Measurements from ENCODE around the gene PLEKHA7.

DNA sequence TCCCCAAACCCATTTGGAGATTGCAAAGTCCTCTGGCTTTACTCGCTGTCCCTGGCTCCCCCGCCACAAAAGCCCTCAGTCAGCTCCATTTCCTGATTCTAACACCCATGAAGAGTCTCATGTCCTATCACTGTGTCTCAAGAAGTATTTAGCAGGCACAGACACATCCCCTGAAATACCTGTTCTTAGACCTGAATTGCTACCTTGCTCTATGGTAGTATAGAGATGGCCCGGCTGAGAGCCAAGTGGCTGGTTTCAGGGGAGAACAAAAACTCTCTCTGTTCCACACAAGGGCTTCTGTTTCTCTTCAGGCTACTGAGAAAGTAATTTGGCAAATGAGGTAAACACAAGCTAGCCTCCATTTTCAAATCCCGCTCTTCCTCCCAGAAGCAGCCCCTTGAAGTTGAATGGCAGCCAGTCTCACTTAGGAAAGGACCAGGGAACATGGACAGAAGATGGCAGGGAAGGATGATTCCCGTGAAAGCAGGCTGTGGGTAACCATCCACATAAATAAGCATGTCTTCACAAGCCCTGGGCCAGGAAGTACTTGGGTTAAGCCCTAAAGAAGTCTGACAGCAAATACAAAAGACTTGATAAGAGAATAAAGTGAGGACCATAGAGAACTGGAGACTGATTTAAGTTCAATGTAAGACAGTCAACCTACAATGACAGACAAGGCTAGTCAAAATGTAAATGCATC is 138.0 kb downstream of the PLEKHA7 start:
- TF ChIP-seq, protein P1, sequence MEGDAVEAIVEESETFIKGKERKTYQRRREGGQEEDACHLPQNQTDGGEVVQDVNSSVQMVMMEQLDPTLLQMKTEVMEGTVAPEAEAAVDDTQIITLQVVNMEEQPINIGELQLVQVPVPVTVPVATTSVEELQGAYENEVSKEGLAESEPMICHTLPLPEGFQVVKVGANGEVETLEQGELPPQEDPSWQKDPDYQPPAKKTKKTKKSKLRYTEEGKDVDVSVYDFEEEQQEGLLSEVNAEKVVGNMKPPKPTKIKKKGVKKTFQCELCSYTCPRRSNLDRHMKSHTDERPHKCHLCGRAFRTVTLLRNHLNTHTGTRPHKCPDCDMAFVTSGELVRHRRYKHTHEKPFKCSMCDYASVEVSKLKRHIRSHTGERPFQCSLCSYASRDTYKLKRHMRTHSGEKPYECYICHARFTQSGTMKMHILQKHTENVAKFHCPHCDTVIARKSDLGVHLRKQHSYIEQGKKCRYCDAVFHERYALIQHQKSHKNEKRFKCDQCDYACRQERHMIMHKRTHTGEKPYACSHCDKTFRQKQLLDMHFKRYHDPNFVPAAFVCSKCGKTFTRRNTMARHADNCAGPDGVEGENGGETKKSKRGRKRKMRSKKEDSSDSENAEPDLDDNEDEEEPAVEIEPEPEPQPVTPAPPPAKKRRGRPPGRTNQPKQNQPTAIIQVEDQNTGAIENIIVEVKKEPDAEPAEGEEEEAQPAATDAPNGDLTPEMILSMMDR (IDR thresholded peaks at IDR 0.05) = no peak
- no peak for TF ChIP-seq POLR2AphosphoS5 (IDR thresholded peaks at IDR 0.05)

Data from upper lobe of left lung (tissue), 4 donors.